ENCODE results near the gene GLI2. TPM values are rescaled to one million over a fixed set of nuclear protein-coding genes. Genes with fewer than 3 reads are reported as not detected.

GLI2 gene
- total and polyA plus RNA-seq, 2 experiments from 2014 or later, result 2.0 to 13.8 TPM

DNA sequence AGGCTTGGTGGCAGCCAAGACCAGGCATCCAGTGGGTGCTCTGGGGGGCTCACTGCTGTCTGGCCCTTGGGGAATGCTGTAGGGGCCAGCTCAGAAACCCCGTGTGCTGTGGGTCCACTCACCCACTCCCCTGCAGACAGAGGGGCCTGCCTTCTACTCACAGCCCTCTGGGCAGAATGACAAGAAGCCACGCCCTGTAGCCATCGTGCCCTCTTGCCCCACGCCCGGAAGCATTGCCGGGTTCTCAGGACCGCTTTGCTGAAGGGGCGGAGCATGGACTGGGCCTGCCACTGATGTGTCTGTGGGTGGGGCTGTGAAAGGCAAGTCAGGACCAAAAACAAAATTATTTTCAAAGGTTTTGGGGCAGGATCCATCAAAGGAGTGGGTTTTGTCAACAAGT lies 27.8 kb downstream of the GLI2 start:
- no peak overlapping the region for H3K27ac ChIP-seq
- H3K9me3 ChIP-seq (ENCODE audit: low read depth), result no peaks in the 10 kb centered on the region
- H3K4me3 ChIP-seq, result no peak overlapping the region
- H3K4me1 ChIP-seq (ENCODE audit: low read depth), result peaks cover 34% of the 10 kb centered on the region
- H3K36me3 ChIP-seq, result no peaks in the 10 kb centered on the region
- H3K27me3 ChIP-seq, result no peaks in the 10 kb centered on the region
- DNase-seq (ENCODE audit: low read depth in 1 of 2, low spot score in 1 of 2), result peak in 1 of 2 donors; percentile 47
- TF ChIP-seq, protein P1, sequence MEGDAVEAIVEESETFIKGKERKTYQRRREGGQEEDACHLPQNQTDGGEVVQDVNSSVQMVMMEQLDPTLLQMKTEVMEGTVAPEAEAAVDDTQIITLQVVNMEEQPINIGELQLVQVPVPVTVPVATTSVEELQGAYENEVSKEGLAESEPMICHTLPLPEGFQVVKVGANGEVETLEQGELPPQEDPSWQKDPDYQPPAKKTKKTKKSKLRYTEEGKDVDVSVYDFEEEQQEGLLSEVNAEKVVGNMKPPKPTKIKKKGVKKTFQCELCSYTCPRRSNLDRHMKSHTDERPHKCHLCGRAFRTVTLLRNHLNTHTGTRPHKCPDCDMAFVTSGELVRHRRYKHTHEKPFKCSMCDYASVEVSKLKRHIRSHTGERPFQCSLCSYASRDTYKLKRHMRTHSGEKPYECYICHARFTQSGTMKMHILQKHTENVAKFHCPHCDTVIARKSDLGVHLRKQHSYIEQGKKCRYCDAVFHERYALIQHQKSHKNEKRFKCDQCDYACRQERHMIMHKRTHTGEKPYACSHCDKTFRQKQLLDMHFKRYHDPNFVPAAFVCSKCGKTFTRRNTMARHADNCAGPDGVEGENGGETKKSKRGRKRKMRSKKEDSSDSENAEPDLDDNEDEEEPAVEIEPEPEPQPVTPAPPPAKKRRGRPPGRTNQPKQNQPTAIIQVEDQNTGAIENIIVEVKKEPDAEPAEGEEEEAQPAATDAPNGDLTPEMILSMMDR (IDR thresholded peaks at IDR 0.05; ENCODE audit: low read depth, low read length), result no peak

DNA sequence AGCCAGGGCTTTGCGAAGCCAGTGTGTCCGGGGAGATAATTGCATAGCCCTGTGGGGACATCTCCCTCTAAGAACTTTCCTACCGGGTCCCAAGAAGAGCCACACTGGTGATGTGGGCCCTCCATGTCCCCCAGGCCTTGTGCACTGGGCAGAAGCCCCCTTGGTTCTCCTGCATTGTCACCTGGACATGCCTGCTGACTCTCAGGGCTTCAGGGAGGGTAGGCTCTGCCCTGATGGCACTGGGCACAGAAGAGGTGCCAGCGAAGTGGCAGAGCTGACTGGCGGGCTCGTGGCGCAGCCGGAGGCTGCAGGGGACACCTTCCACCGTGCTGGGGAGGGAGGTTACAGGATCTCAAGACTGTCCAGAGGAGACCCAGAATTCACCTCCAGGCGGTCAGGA lies 28.3 kb downstream of the GLI2 start:
- TF ChIP-seq, protein P1 (IDR thresholded peaks at IDR 0.05; ENCODE audit: low read depth, low read length), result no peak
- Histone ChIP-seq H3K27me3 (no peaks in the 10 kb centered on the region), H3K9me3 (ENCODE audit: low read depth) (no peaks in the 10 kb centered on the region), H3K4me3 (no peak overlapping the region), H3K36me3 (no peaks in the 10 kb centered on the region), H3K4me1 (ENCODE audit: low read depth) (peaks cover 32% of the 10 kb centered on the region), H3K27ac (no peak overlapping the region)
- DNase-seq (ENCODE audit: low read depth in 1 of 2, low spot score in 1 of 2), result no peak

DNA sequence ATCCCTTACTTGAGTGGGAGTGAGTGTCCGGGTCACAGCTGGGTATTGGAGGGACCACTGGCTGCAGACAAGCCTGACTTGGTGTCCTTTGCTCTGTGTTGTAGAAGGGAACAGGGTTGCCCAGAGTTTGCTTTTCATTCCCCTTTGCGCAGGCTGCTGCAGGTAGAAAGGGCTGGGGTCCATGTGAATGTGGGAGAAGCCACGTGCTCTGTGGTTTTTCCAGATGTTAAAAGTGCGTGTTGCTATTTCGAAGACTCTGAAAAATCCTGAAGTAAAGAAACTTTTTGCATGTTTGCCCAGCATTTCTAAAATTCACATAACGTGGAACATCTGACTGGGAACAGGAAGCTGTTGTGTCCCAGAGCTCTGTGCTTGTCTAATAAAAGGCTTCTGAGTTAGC lies 28.8 kb downstream of the GLI2 start:
- TF ChIP-seq, protein P1 (IDR thresholded peaks at IDR 0.05; ENCODE audit: low read depth, low read length), result no peak
- Histone ChIP-seq H3K27me3 (no peaks in the 10 kb centered on the region), H3K27ac (no peak overlapping the region), H3K36me3 (no peaks in the 10 kb centered on the region), H3K9me3 (ENCODE audit: low read depth) (no peaks in the 10 kb centered on the region), H3K4me1 (ENCODE audit: low read depth) (peaks cover 32% of the 10 kb centered on the region), H3K4me3 (no peak overlapping the region)
- no peak for DNase-seq (ENCODE audit: low read depth in 1 of 2, low spot score in 1 of 2)

DNA sequence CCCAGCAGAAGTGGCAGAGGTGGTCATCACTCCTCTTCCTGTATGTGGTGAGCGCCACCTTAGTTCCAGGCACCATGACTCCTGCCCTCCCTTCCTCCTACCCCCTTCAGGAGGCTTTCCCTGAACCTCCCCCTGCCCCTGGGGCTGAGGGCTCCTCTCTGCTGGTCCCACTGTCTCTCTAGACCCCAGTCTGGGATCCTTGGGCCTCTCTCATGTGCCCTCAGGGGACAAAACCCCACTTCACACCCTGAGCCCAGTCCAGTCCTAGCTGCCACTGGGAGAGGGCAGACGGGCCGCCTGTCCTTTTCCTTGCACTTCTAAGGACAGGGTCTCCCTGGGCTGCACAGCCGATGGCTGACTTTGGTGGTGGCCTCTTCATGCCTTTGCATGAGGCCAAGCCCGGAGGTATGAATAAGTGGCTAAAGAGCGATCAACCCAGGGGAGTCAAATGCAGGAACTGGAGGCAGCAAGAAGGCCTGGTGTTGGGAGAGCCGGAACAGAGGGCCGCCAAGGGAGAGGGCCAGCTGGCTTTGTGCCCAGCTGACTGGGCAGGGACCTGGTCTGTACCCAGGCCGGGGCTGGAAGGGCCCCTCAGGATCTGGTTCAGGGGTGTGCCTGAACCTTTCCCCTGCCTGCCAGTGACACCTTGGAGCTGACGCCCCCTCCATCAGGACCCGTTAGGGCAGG lies 29.5 kb downstream of the GLI2 start:
- Histone ChIP-seq H3K27me3 (no peaks in the 10 kb centered on the region), H3K9me3 (ENCODE audit: low read depth) (no peaks in the 10 kb centered on the region), H3K27ac (peak overlapping the region; percentile 49), H3K4me3 (no peak overlapping the region), H3K36me3 (no peaks in the 10 kb centered on the region), H3K4me1 (ENCODE audit: low read depth) (peaks cover 32% of the 10 kb centered on the region)
- TF ChIP-seq, protein P1 (IDR thresholded peaks at IDR 0.05; ENCODE audit: low read depth, low read length), result no peak
- DNase-seq (ENCODE audit: low read depth in 1 of 2, low spot score in 1 of 2), result peak; percentile 43 to 84

DNA sequence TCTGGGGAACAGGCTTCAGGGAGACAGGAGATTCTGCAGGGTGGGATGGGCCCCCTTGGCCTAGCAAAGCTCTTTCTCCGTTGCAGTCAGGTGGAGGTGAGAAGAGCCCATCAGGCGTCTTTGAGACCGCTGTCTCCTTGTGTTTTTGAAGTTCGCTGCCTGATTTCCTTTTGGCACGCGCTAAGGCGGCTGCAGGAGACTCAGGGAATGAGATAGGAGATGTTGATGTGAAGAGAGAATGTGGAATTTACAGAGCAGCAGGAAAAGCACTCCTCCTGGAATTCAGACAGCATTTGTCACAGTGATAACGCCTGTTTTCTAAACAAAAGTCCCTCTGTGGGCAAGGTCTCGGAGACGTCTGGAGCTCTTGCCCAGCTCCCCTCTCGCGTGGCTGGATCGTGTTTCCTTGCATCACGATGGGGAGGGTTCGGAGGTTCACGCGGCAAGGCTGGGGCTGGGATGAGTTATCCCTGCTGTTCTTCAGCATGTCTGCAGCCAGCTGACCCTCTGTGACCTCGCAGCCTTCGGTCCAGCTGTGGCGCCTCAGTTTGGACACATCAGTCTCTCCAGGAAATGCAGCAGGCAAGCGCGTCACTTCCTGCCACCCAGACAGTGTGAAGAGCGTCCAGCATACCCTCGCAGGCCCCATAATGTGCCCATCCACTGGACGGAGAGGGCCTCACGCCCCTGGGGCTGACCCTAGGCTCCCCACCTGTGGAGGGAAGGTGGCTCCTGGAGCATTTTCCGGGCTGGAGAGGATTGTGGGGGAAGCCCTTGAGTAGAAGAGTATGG lies 30.2 kb downstream of the GLI2 start:
- H3K27ac ChIP-seq, result peak overlapping the region; percentile 49
- no peak overlapping the region for H3K4me3 ChIP-seq
- no peaks in the 10 kb centered on the region for H3K9me3 ChIP-seq (ENCODE audit: low read depth)
- TF ChIP-seq, protein P1 (IDR thresholded peaks at IDR 0.05; ENCODE audit: low read depth, low read length), result no peak
- peaks cover 28% of the 10 kb centered on the region for H3K4me1 ChIP-seq (ENCODE audit: low read depth)
- H3K36me3 ChIP-seq, result no peaks in the 10 kb centered on the region
- H3K27me3 ChIP-seq, result no peaks in the 10 kb centered on the region
- DNase-seq (ENCODE audit: low read depth in 1 of 2, low spot score in 1 of 2), result peak; percentile 40 to 99

Measured in cardiac muscle cell (in vitro differentiated cells and primary cell).